ENCODE data around the gene SIRT4. TPM values are rescaled to one million over a fixed set of nuclear protein-coding genes. Genes with fewer than 3 reads are reported as not detected.

The SIRT4 gene
- total RNA-seq, 1 experiment from 2014 or later = 2.1 TPM

GRCh38 chr12:120357104-120357503, 55.0 kb downstream of the SIRT4 start:
- Histone ChIP-seq H2BK12ac (ENCODE audit: insufficient read length, low read depth, low read length) (no peak overlapping the region), H2BK120ac (ENCODE audit: low read depth, low read length, poor library complexity, severe bottlenecking) (no peak overlapping the region), H3K4ac (ENCODE audit: low read depth, low read length) (no peak overlapping the region), H2AFZ (ENCODE audit: low read length) (no peak overlapping the region), H3K9me3 (ENCODE audit: control insufficient read depth, low read depth, low read length) (no peaks in the 10 kb centered on the region), H3K79me1 (ENCODE audit: insufficient read depth, low read depth, low read length, poor library complexity, severe bottlenecking) (no peaks in the 10 kb centered on the region), H3K23me2 (ENCODE audit: insufficient read length, low read depth, low read length, poor library complexity, severe bottlenecking) (no peaks in the 10 kb centered on the region), H2AK5ac (ENCODE audit: insufficient read length, low read length) (no peak overlapping the region), H3K23ac (ENCODE audit: insufficient read length, low read depth, low read length) (no peak overlapping the region), H3K9ac (ENCODE audit: extremely low read depth, insufficient read length, low read length) (no peak overlapping the region), H3K14ac (ENCODE audit: insufficient read depth, low read length) (no peak overlapping the region), H3K27ac (ENCODE audit: insufficient read length, low read depth, low read length) (no peak overlapping the region), H3K4me1 (ENCODE audit: insufficient read depth, low read length) (peaks cover 6% of the 10 kb centered on the region; the same call in 1 of the 2 replicates), H4K8ac (replicated peaks; ENCODE audit: insufficient read length, low read depth, low read length) (no peak overlapping the region), H2BK20ac (ENCODE audit: low read depth, low read length, poor library complexity, severe bottlenecking) (no peak overlapping the region), H3K4me2 (ENCODE audit: insufficient read depth, insufficient read length, low read length) (no peak overlapping the region), H3K56ac (ENCODE audit: insufficient read length, low read depth, low read length) (no peak overlapping the region), H4K20me1 (ENCODE audit: control insufficient read depth, insufficient read depth, insufficient read length) (no peaks in the 10 kb centered on the region), H3T11ph (ENCODE audit: low read length) (no peak overlapping the region), H2BK15ac (ENCODE audit: low read depth, low read length) (no peak overlapping the region), H2BK5ac (ENCODE audit: insufficient read length, low read length) (no peak overlapping the region), H3K18ac (ENCODE audit: insufficient read length, low read depth, low read length) (no peak overlapping the region), H4K5ac (ENCODE audit: insufficient read length, low read depth, low read length) (no peak overlapping the region), H3K27me3 (ENCODE audit: insufficient read depth, low read length) (no peaks in the 10 kb centered on the region), H4K91ac (ENCODE audit: insufficient read length, low read depth, low read length) (no peak overlapping the region), H3K79me2 (ENCODE audit: insufficient read depth, low read length) (no peaks in the 10 kb centered on the region)
- WGBS (ENCODE audit: extremely low coverage, insufficient read length, low lambda C conversion rate) = no CpG with 5 or more reads among the region's 5 CpGs
- no peaks in the 10 kb centered on the region; the same call in 1 of the 2 replicates for H3K27me3 Mint-ChIP-seq (ENCODE audit: low read depth)
- H3K4me3 Mint-ChIP-seq = no peak overlapping the region
- no peaks in the 10 kb centered on the region for H3K9me3 Mint-ChIP-seq
- peaks cover 41 to 81% (median 78%) of the 10 kb centered on the region in 3 experiments for H3K36me3 Mint-ChIP-seq (ENCODE audit: insufficient read depth in 1 of 3, low read depth in 3 of 3)
- H3K27ac Mint-ChIP-seq = peak overlapping the region in 2 of 3 experiments; percentile 24 to 38; a peak in 4 of 7 replicates
- H3K4me1 Mint-ChIP-seq = peaks cover 38 to 39% of the 10 kb centered on the region in 2 experiments
- no peak for DNase-seq
- no peak for TF ChIP-seq CTCF (conservative IDR thresholded peaks at IDR 0.05)

Measured in H9 (cell line).